Mesothelial cell of epicardium (in vitro differentiated cells): Measurements from ENCODE around the gene DPH1. TPM values are rescaled to one million over a fixed set of nuclear protein-coding genes. Genes with fewer than 3 reads are reported as not detected.

Experiments used
- DNase-seq, 2 experiments: peaks; one replicate each; pipeline ENCODE4 v3.0.0; 2021; ENCODE audit warnings: low spot score in 2 of 2; ENCODE audit not compliant: unreplicated experiment in 2 of 2
- H3K27ac Mint-ChIP-seq: 2 replicates; pipeline ENCODE4 v1.8.0; 2021; ENCODE audit warnings: mixed read lengths
- H3K27me3 Mint-ChIP-seq: 2 replicates; pipeline ENCODE4 v1.8.0; 2021; ENCODE audit warnings: low read depth, mixed read lengths
- H3K36me3 Mint-ChIP-seq: 2 replicates; pipeline ENCODE4 v1.8.0; 2021; ENCODE audit warnings: mixed read lengths
- H3K4me1 Mint-ChIP-seq: 2 replicates; pipeline ENCODE4 v1.8.0; 2021; ENCODE audit warnings: mixed read lengths
- H3K4me3 Mint-ChIP-seq: 2 replicates; pipeline ENCODE4 v1.8.0; 2021; ENCODE audit warnings: mild to moderate bottlenecking, moderate library complexity, mixed read lengths
- H3K9me3 Mint-ChIP-seq: 2 replicates; pipeline ENCODE4 v1.8.0; 2021; ENCODE audit warnings: mixed read lengths
- total RNA-seq: library from RNA; stranded (reverse); gene quantifications from 3 replicates; pipeline ENCODE4 v1.2.1, GENCODE V29; 2021
- TF ChIP-seq, protein P1 (sequence below): fragments of 200-600 bp; sonication (generic); IDR thresholded peaks from one replicate; pipeline ENCODE4 v1.5.0; 2021; ENCODE audit warnings: antibody characterized with exemption; ENCODE audit not compliant: unreplicated experiment

Gene DPH1
- total RNA-seq, 1 donor from 2014 or later = 63.8 TPM

DNA sequence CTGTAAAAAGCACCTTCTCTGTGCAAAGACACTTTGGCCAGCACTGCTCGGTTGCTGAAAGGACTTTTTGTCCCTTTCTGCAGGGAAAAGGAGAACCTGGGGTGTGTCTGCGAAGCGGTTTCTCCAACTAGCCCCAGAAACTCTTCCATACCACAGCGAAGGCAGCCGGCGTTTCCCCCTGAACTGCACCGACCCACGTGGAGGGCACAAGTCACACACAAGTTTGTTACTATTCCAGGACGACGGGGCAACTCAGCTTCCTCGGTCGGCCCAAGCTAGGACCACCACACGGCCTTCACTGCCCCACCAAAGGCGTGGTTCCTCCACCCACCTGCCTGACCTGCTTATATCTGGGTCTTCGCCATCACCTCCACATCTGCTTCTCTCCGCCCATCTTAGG, 6.7 kb upstream of the DPH1 start:
- Mint-ChIP-seq H3K27ac (no peak overlapping the region), H3K9me3 (no peaks in the 10 kb centered on the region), H3K4me3 (peak overlapping the region; percentile 31), H3K27me3 (peaks cover 84% of the 10 kb centered on the region), H3K36me3 (no peaks in the 10 kb centered on the region), H3K4me1 (peaks cover 17% of the 10 kb centered on the region)
- DNase-seq = no peak
- TF ChIP-seq, protein P1, sequence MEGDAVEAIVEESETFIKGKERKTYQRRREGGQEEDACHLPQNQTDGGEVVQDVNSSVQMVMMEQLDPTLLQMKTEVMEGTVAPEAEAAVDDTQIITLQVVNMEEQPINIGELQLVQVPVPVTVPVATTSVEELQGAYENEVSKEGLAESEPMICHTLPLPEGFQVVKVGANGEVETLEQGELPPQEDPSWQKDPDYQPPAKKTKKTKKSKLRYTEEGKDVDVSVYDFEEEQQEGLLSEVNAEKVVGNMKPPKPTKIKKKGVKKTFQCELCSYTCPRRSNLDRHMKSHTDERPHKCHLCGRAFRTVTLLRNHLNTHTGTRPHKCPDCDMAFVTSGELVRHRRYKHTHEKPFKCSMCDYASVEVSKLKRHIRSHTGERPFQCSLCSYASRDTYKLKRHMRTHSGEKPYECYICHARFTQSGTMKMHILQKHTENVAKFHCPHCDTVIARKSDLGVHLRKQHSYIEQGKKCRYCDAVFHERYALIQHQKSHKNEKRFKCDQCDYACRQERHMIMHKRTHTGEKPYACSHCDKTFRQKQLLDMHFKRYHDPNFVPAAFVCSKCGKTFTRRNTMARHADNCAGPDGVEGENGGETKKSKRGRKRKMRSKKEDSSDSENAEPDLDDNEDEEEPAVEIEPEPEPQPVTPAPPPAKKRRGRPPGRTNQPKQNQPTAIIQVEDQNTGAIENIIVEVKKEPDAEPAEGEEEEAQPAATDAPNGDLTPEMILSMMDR = no peak

DNA sequence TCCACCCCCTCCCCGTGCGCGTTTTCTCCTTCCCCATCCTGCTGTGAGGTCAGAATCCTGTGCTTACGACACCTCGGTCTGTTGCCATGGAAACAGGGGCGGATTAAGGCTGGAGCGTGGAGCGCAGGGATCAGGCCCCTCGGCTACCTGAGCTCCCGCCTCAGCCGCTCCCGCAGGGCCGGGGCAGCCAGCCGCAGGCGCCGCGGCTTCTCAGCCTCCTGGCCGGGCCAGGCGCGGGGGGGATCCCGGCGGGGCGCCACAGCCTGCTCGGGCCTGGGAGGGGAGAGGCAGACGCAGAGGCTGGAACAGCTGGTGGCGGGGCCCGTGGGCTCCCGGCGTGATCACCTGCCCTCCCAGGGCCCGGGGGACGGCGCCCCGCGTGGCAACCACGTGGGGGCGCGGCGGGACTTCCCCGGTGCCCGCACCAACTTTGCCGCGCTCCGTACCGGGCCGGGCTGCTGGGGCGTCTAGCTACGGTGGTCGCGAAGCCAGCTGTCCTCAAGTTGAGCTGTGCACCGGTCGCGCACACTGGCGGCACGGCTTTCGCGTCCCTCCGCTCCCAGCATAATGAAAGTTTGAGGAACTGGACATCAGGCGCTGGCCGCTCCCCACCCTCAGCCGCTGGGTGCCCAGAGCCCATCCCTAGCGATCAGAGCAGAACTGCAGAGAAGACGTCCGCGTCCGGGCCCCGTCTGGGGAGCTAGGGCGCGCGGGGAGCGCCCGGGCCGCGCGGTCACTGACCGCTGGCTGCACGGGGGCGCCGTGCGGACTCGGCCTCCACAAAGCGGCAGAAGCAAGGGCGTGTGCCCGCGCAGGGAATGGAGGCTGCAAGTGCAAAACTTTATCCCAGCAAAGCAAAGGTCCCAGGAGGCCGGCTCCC, 6.0 kb upstream of the DPH1 start:
- TF ChIP-seq, protein P1 = no peak
- no peaks in the 10 kb centered on the region for H3K9me3 Mint-ChIP-seq
- H3K4me3 Mint-ChIP-seq = peak overlapping the region; percentile 69
- H3K36me3 Mint-ChIP-seq = no peaks in the 10 kb centered on the region
- DNase-seq = peak in 1 of 2 experiments; percentile 55
- peaks cover 18% of the 10 kb centered on the region for H3K4me1 Mint-ChIP-seq
- H3K27ac Mint-ChIP-seq = no peak overlapping the region
- peaks cover 84% of the 10 kb centered on the region for H3K27me3 Mint-ChIP-seq

DNA sequence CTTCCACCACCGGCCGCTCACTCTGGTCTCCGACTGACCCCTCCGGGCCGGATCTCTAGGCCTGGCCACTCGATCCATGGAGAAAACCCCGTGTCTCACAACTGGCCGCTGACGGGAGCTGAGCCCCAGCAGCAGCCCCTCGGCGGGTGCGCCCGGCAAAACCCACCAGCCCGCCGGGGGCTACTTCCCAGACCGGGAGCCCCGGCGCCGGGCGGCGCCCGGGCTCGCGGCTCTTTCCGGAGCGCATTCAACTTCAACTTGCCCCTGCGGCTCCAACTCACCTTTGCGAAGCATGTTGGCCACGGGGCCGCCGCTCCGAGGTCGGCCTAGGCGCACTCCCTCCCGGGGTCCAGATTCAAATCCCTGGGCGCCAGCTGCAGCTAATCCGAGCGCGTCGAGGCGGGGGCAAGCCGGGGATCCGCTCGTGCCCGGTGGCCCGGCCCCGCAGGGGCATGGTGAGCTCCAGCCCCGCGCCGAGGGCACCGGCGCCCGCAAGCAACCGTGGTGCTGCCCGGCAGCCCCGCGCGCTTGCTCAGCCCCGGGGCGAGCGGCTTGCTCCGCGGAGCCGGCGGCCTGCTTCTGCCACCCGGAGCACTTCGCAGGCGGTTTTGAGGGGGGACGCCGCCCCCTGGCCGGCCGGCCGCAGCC, 5.3 kb upstream of the DPH1 start:
- Mint-ChIP-seq H3K36me3 (no peaks in the 10 kb centered on the region), H3K9me3 (no peaks in the 10 kb centered on the region), H3K4me3 (peak overlapping the region; percentile 69), H3K4me1 (peaks cover 18% of the 10 kb centered on the region), H3K27me3 (peaks cover 78% of the 10 kb centered on the region), H3K27ac (no peak overlapping the region)
- TF ChIP-seq, protein P1 = no peak
- no peak for DNase-seq

DNA sequence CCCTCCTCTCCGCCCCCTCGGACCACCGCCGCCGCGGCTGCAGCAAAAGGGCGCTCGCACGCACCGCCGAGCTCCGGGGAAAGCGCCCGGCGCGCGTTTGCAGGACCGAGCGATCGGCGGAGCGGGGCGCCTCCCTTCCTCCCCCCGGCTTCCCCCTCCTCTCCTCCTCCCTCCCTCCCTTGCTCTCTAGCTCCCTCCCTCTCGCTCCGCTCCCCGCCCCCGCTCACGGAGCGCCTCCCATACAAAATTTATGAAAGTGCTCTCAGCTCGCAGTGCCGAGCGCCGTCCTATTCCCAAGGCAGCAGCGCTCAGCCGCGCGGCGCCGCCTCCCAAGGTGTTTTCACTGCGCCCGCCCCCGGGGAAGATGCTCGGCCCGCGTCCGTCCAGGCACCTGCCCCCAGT, 4.7 kb upstream of the DPH1 start, which contains the start of gene RTN4RL1:
RTN4RL1 (minus strand) TSS at position 115 of the 402 bp plus-strand sequence. CDS start 469 bp downstream, outside the sequence.
- peak in 1 of 2 experiments; percentile 65 for DNase-seq
- Mint-ChIP-seq H3K4me1 (peaks cover 18% of the 10 kb centered on the region), H3K36me3 (no peaks in the 10 kb centered on the region), H3K27me3 (peaks cover 73% of the 10 kb centered on the region), H3K27ac (no peak within 1 kb of the TSS), H3K9me3 (no peaks in the 10 kb centered on the region), H3K4me3 (peak within 1 kb of the TSS; percentile 69)
- TF ChIP-seq, protein P1 = no peak

DNA sequence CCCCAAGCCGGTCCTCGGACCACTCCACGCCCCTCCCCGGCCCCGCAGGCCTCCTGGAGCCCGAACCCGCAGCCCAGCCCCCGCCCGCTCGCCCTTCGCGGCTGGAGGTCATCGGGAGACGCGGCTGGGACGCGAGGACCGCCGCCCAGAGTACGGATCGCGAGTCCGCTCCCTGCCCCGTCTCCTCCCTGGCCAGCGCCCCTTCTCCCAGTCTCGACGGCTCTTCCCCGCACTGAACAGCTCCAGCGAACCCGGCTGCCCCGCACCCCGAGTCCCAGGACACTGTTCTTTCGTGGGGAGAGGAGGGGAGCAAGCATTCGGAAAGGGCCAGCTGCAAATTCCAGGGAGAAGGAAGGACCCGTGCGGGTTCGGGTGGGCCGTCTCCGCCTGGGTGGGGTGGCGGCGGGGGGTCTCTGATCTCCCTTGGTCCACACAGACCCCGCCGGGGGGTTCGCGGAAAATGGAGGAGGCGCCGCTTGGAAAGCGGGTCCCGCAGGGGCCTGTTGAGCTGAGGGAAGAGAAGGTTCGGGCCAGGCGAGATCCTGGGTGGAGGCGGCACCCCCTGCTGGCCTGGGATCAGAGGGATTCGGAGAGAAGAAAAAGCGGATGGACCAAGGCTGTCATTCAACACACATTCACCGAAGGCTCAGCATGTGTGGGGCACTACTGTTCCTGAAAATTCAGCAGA, 4.2 kb upstream of the DPH1 start:
- H3K4me1 Mint-ChIP-seq = peaks cover 21% of the 10 kb centered on the region
- peak overlapping the region; percentile 67 for H3K4me3 Mint-ChIP-seq
- H3K27ac Mint-ChIP-seq = no peak overlapping the region
- peaks cover 67% of the 10 kb centered on the region for H3K27me3 Mint-ChIP-seq
- no peaks in the 10 kb centered on the region for H3K9me3 Mint-ChIP-seq
- DNase-seq = peak in 1 of 2 experiments; percentile 78
- TF ChIP-seq, protein P1 = peak; percentile 26
- H3K36me3 Mint-ChIP-seq = no peaks in the 10 kb centered on the region
